Activated CD8-positive, alpha-beta T cell treated with anti-CD3 and anti-CD28 coated beads, Interleukin-2, amount 10 ng/mL, durations not matched to agents 7 days and 5 days (primary cell): ENCODE measurements around the gene GPR161. TPM values are rescaled to one million over a fixed set of nuclear protein-coding genes. Genes with fewer than 3 reads are reported as not detected.
"Not testable (repeated sequence)": the region's sequence is repeated elsewhere in the genome, so short reads cannot be mapped to it uniquely, and the experiment has no call there.

Experiments used
- ATAC-seq: fragments of 150-1000 bp; cut with Tn5 transposase; one replicate; pipeline ENCODE4 v1.10.0; 2021; ENCODE audit warnings: moderate library complexity
- CTCF ChIA-PET: fragments of 350-600 bp; sonication (Branson Sonifier 250); formaldehyde crosslinking; loops from one replicate; lab custom pipeline; 2021; ENCODE audit warnings: antibody characterized with exemption; lab: Charles Lee
- POLR2A ChIA-PET: fragments of 350-600 bp; sonication (Branson Sonifier 250); formaldehyde crosslinking; loops from one replicate; lab custom pipeline; 2021; ENCODE audit warnings: antibody characterized with exemption; lab: Charles Lee
- DNase-seq: peaks from one replicate; pipeline ENCODE4 v3.0.0-alpha.2; 2020
- H3K27ac Mint-ChIP-seq: one replicate; pipeline ENCODE4 v1.8.0; 2021; ENCODE audit warnings: mild to moderate bottlenecking, mixed read lengths
- H3K27me3 Mint-ChIP-seq: one replicate; pipeline ENCODE4 v1.8.0; 2021; ENCODE audit warnings: low read depth, mixed read lengths
- H3K36me3 Mint-ChIP-seq: one replicate; pipeline ENCODE4 v1.8.0; 2021; ENCODE audit warnings: low read depth, mixed read lengths
- H3K4me1 Mint-ChIP-seq: one replicate; pipeline ENCODE4 v1.8.0; 2021; ENCODE audit warnings: low read depth, mixed read lengths
- H3K4me3 Mint-ChIP-seq: one replicate; pipeline ENCODE4 v1.8.0; 2021; ENCODE audit warnings: mild to moderate bottlenecking, mixed read lengths
- H3K9me3 Mint-ChIP-seq: one replicate; pipeline ENCODE4 v1.8.0; 2022; ENCODE audit warnings: mixed read lengths; ENCODE audit not compliant: insufficient read depth
- total RNA-seq, 2 experiments: library from RNA; stranded (reverse); gene quantifications; one replicate each; pipeline ENCODE4 v1.2.3, GENCODE V29; 2021

The GPR161 gene
- total RNA-seq, 2 experiments from 2014 or later, result not detected

- no peak for DNase-seq
- H3K9me3 Mint-ChIP-seq, result peaks cover 12% of the 10 kb centered on the region
- no peak for ATAC-seq
- no peak overlapping the region for H3K4me3 Mint-ChIP-seq
- CTCF ChIA-PET, result interaction anchor here (0.6 to 1.4 kb wide), 2 partner anchors 19 to 268 kb away, joined by 3 to 5 read pairs; no protein-coding TSS in a partner anchor
- peaks cover 7% of the 10 kb centered on the region for H3K27me3 Mint-ChIP-seq
- no peaks in the 10 kb centered on the region for H3K36me3 Mint-ChIP-seq
- no peaks in the 10 kb centered on the region for H3K4me1 Mint-ChIP-seq
- H3K27ac Mint-ChIP-seq, result no peak overlapping the region
- POLR2A ChIA-PET, result interaction anchor here (0.6 kb wide), 1 partner anchor 13 kb away, joined by 3 read pairs; no protein-coding TSS in a partner anchor
Observed at GRCh38 chr1:168164771-168165170, 28.0 kb upstream of the GPR161 start.

DNA sequence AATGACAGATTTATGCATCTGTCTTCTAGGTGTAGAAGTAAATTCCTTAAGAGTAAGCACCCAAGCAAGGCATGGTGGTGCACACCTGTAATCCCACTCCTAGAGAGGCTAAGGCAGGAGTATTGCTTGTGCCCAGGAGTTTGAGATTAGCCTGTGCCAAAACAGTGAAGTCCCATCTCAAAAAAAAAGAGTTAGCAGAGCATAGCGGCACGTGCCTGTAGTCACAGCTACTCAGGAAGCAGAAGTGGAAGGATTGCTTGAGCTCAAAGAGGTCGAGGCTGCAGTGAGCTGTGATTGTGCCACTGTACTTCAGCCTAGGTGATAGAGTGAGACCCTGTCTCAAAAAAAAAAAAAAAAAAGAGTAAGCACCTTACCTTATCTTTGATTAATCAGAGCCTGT is 26.9 kb upstream of the GPR161 start:
- ATAC-seq, result no peak
- Mint-ChIP-seq H3K36me3 (no peaks in the 10 kb centered on the region), H3K27ac (no peak overlapping the region), H3K9me3 (peaks cover 18% of the 10 kb centered on the region), H3K4me3 (no peak overlapping the region), H3K27me3 (peaks cover 11% of the 10 kb centered on the region), H3K4me1 (no peaks in the 10 kb centered on the region)
- ChIA-PET CTCF (interaction anchor here (0.6 to 1.4 kb wide), 2 partner anchors 15 to 18 kb away, joined by 3 to 5 read pairs; no protein-coding TSS in a partner anchor), POLR2A (interaction anchor here (0.7 kb wide), 1 partner anchor 96 kb away, joined by 4 read pairs; no protein-coding TSS in a partner anchor)
- DNase-seq, result no peak

DNA sequence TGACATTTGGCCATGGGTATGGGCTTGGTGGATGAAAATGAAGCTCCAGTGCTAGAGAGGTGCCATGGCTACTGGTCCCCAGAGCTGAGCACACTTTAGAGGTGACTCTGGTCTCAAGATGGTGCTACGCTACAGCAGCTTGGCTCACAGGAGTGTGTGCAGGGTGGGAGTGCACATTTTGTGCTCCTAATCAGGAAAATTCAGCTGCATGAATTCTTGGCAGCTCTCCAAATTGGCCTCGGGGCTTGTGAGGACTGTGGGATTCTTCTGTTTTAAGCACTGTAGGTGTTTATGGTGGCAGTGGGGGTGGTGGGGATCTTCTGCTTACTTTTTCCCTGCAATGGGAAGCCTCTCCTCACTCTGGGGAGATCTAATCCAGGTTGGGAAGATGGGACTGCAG is 24.7 kb upstream of the GPR161 start:
- Mint-ChIP-seq H3K27me3 (peaks cover 19% of the 10 kb centered on the region), H3K9me3 (peaks cover 18% of the 10 kb centered on the region), H3K36me3 (no peaks in the 10 kb centered on the region), H3K4me3 (no peak overlapping the region), H3K4me1 (no peaks in the 10 kb centered on the region), H3K27ac (no peak overlapping the region)
- POLR2A ChIA-PET, result no interaction called here
- DNase-seq, result no peak
- no peak for ATAC-seq
- CTCF ChIA-PET, result interaction anchor here (0.7 kb wide), 1 partner anchor 16 kb away, joined by 3 read pairs; no protein-coding TSS in a partner anchor

GRCh38 chr1:168159979-168160378 is 23.2 kb upstream of the GPR161 start:
- no peaks in the 10 kb centered on the region for H3K36me3 Mint-ChIP-seq
- DNase-seq, result no peak
- no peaks in the 10 kb centered on the region for H3K4me1 Mint-ChIP-seq
- H3K27ac Mint-ChIP-seq, result no peak overlapping the region
- no peak for ATAC-seq
- peaks cover 22% of the 10 kb centered on the region for H3K9me3 Mint-ChIP-seq
- POLR2A ChIA-PET, result interaction anchor here (0.6 kb wide), 1 partner anchor 1700 kb away, joined by 3 read pairs; no protein-coding TSS in a partner anchor
- peaks cover 27% of the 10 kb centered on the region for H3K27me3 Mint-ChIP-seq
- no peak overlapping the region for H3K4me3 Mint-ChIP-seq
- CTCF ChIA-PET, result interaction anchor here (0.7 to 1.5 kb wide), 4 partner anchors 8 to 1189 kb away, joined by 3 to 4 read pairs (median 4); no protein-coding TSS in a partner anchor

DNA sequence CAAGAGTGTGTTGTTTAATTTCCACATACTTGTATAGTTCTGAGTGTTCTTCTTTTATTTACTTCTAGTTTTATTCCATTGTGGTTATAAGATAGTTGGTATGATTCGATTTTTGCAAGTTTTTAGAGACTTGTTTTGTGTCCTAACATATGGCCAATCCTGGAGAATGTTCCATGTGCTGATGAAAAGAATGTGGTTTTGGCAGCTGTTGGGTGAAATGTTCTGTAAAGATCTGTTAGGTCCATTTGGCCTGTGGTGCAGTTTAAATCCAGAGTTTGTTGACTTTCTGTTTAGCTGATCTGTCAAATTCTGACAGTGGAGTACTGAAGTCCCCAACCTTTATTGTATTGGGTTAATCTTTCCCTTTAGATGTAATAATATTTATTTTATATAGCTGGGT is 22.5 kb upstream of the GPR161 start:
- no peaks in the 10 kb centered on the region for H3K4me1 Mint-ChIP-seq
- CTCF ChIA-PET, result interaction anchor here (0.8 to 1.5 kb wide), 3 partner anchors 9 to 77 kb away, joined by 3 to 4 read pairs (median 3); no protein-coding TSS in a partner anchor
- H3K27me3 Mint-ChIP-seq, result peaks cover 28% of the 10 kb centered on the region
- DNase-seq (no peak), ATAC-seq (no peak)
- H3K4me3 Mint-ChIP-seq, result no peak overlapping the region
- peaks cover 22% of the 10 kb centered on the region for H3K9me3 Mint-ChIP-seq
- POLR2A ChIA-PET, result no interaction called here
- H3K36me3 Mint-ChIP-seq, result no peaks in the 10 kb centered on the region
- no peak overlapping the region for H3K27ac Mint-ChIP-seq

- ATAC-seq, result no peak
- peaks cover 22% of the 10 kb centered on the region for H3K9me3 Mint-ChIP-seq
Observed at GRCh38 chr1:168157638-168158037, 20.9 kb upstream of the GPR161 start.

DNA sequence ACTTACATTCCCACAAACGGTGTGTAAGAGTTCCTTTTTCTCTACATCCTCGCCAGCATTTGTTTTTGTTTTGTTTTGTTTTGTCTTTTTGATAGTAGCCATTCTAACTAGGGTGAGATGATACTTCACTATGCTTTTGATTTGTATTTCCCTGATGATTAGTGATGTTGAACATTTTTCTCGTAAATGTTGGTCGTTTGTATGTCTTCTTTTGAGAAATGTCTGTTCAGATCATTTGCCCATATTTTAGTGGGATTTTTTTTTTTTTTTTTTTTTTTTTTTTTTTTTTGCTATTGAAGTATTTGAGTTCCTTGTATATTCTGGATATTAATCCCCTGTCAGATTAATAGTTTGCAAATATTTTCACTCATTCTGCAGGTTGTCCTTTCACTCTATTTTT is 19.2 kb upstream of the GPR161 start:
- POLR2A ChIA-PET, result no interaction called here
- CTCF ChIA-PET, result no interaction called here
- peaks cover 25% of the 10 kb centered on the region for H3K27me3 Mint-ChIP-seq
- ATAC-seq (no peak), DNase-seq (no peak)
- peaks cover 21% of the 10 kb centered on the region for H3K9me3 Mint-ChIP-seq
- no peak overlapping the region for H3K27ac Mint-ChIP-seq
- H3K36me3 Mint-ChIP-seq, result no peaks in the 10 kb centered on the region
- H3K4me1 Mint-ChIP-seq, result no peaks in the 10 kb centered on the region
- H3K4me3 Mint-ChIP-seq, result no peak overlapping the region

More at GRCh38 chr1:168157638-168158037, 20.9 kb upstream of the GPR161 start:
- H3K4me3 Mint-ChIP-seq, result no peak overlapping the region
- H3K4me1 Mint-ChIP-seq, result no peaks in the 10 kb centered on the region
- DNase-seq, result no peak
- peaks cover 25% of the 10 kb centered on the region for H3K27me3 Mint-ChIP-seq
- no peak overlapping the region for H3K27ac Mint-ChIP-seq
- ChIA-PET POLR2A (no interaction called here), CTCF (no interaction called here)
- no peaks in the 10 kb centered on the region for H3K36me3 Mint-ChIP-seq

DNA sequence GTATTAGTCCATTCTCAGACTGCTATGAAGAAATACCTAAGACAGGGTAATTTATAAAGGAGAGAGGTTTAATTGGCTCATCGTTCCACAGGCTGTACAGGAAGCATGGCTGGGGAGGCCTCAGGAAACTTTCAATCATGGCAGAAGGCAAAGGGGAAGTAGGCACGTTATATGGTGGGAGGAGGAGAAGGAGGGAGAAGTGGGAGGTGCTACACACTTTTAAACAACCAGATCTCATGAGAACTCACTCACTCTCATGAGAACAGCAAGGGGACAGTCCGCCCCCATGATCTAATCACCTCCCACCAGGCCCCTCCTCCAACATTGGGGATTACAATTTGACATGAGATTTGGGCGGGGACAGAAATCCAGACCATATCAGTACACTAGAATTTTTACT is 18.0 kb upstream of the GPR161 start:
- H3K9me3 Mint-ChIP-seq, H3K27ac Mint-ChIP-seq, DNase-seq, H3K4me3 Mint-ChIP-seq, H3K4me1 Mint-ChIP-seq, CTCF ChIA-PET, ATAC-seq, POLR2A ChIA-PET, H3K36me3 Mint-ChIP-seq: not testable (repeated sequence)
- H3K27me3 Mint-ChIP-seq, result peaks cover 22% of the 10 kb centered on the region

DNA sequence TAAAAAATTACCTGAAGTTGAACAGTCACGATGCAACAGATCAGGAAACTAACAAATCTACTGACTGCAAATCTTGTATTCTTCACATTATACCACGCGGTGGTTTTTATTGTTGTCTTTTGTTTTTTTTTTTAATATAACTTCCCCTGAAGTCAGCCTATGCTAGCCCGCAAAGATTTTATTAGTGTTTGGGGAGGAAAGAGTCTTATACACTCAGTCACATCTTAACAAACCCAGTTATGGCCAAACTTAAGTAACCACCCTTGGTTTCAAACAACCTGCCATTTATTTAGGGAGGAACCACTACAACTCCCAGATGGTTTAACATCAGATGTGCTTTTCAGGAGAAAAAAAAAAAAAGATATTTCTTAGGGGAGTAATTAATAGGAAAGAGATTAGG is 15.2 kb upstream of the GPR161 start:
- H3K27ac Mint-ChIP-seq, result no peak overlapping the region
- POLR2A ChIA-PET, result no interaction called here
- no peaks in the 10 kb centered on the region for H3K36me3 Mint-ChIP-seq
- CTCF ChIA-PET, result interaction anchor here (1.6 kb wide), 1 partner anchor 70 kb away, joined by 4 read pairs; no protein-coding TSS in a partner anchor
- no peak overlapping the region for H3K4me3 Mint-ChIP-seq
- peaks cover 4% of the 10 kb centered on the region for H3K9me3 Mint-ChIP-seq
- H3K27me3 Mint-ChIP-seq, result peaks cover 9% of the 10 kb centered on the region
- H3K4me1 Mint-ChIP-seq, result peaks cover 7% of the 10 kb centered on the region
- ATAC-seq (no peak), DNase-seq (no peak)

DNA sequence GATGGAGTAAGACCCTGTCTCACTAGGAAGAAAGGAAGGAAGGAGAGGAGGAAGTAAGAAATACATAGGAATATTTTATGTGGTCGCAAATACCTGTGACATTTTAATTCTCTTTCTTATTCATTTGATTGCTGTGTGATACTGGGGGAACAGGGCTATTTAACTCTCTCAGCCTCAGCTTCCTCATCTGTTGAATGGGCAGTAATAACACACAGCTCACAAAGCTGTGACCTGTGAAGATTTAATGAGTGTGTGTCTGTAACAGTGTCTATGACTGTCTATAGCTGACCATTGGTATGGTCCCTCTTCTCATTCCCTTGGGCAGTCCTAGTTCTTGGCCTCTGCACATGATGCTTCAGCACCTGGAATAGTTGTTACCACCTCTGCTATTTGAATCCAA is 13.6 kb upstream of the GPR161 start:
- no peak for ATAC-seq
- Mint-ChIP-seq H3K27me3 (peaks cover 4% of the 10 kb centered on the region), H3K27ac (no peak overlapping the region), H3K36me3 (no peaks in the 10 kb centered on the region), H3K4me1 (peaks cover 16% of the 10 kb centered on the region), H3K9me3 (no peaks in the 10 kb centered on the region), H3K4me3 (no peak overlapping the region)
- no peak for DNase-seq
- ChIA-PET CTCF (interaction anchor here (1.6 kb wide), 1 partner anchor 68 kb away, joined by 3 read pairs; no protein-coding TSS in a partner anchor), POLR2A (interaction anchor here (0.7 kb wide), 1 partner anchor 504 kb away, joined by 3 read pairs; no protein-coding TSS in a partner anchor)

GRCh38 chr1:168148916-168149315 is 12.2 kb upstream of the GPR161 start:
- ChIA-PET POLR2A (no interaction called here), CTCF (interaction anchor here (0.6 to 1.6 kb wide), 2 partner anchors 15 to 66 kb away, joined by 3 read pairs; no protein-coding TSS in a partner anchor)
- H3K4me1 Mint-ChIP-seq, result peaks cover 18% of the 10 kb centered on the region
- peak overlapping the region; percentile 22 for H3K4me3 Mint-ChIP-seq
- DNase-seq (no peak), ATAC-seq (no peak)
- H3K27ac Mint-ChIP-seq, result peak overlapping the region; percentile 10
- H3K27me3 Mint-ChIP-seq, result peaks cover 7% of the 10 kb centered on the region
- no peaks in the 10 kb centered on the region for H3K9me3 Mint-ChIP-seq
- no peaks in the 10 kb centered on the region for H3K36me3 Mint-ChIP-seq

- no peaks in the 10 kb centered on the region for H3K9me3 Mint-ChIP-seq
- no peak overlapping the region for H3K27ac Mint-ChIP-seq
- POLR2A ChIA-PET, result no interaction called here
- DNase-seq (no peak), ATAC-seq (no peak)
- peaks cover 13% of the 10 kb centered on the region for H3K27me3 Mint-ChIP-seq
- H3K4me1 Mint-ChIP-seq, result peaks cover 18% of the 10 kb centered on the region
- H3K4me3 Mint-ChIP-seq, result no peak overlapping the region
- no peaks in the 10 kb centered on the region for H3K36me3 Mint-ChIP-seq
- CTCF ChIA-PET, result interaction anchor here (1.2 to 1.7 kb wide), 3 partner anchors 8 to 64 kb away, joined by 3 to 6 read pairs (median 6); no protein-coding TSS in a partner anchor
Observed at GRCh38 chr1:168146626-168147025, 9.9 kb upstream of the GPR161 start.
